Kidney (tissue), 14 donors: ENCODE measurements around the gene LPAR2. TPM values are rescaled to one million over a fixed set of nuclear protein-coding genes. Genes with fewer than 3 reads are reported as not detected.
"Not testable (repeated sequence)": the region's sequence is repeated elsewhere in the genome, so short reads cannot be mapped to it uniquely, and the experiment has no call there.

ENCODE experiments used
- DNase-seq, 5 donors: peaks; one replicate each; pipeline ENCODE4 v3.0.0-alpha.2; 2013 to 2020
- FAIRE-seq: peaks from 2 replicates; lab custom pipeline; 2012; peaks lifted over from hg19 to GRCh38; lab: Jason Lieb, UNC
- H3K27ac ChIP-seq, 2 donors: one replicate each; pipeline ENCODE4 v1.7.0; 2013; ENCODE audit warnings: low read depth in 2 of 2, low read length in 2 of 2, inconsistent platforms in 1 of 2
- H3K27me3 ChIP-seq: one replicate; pipeline ENCODE4 v1.7.1; 2013; ENCODE audit warnings: low read length, inconsistent platforms; ENCODE audit not compliant: control insufficient read depth, insufficient read depth
- H3K36me3 ChIP-seq, 3 donors: one replicate each; pipeline versions ENCODE4 v1.7.0 to v1.7.1; 2013; ENCODE audit warnings: low read length in 3 of 3, control low read depth in 1 of 3, inconsistent platforms in 1 of 3; ENCODE audit not compliant: insufficient read depth in 3 of 3, control insufficient read depth in 2 of 3
- H3K4me1 ChIP-seq, 3 donors: one replicate each; pipeline versions ENCODE4 v1.7.0 to v1.7.1; 2013; ENCODE audit warnings: low read length in 3 of 3, inconsistent platforms in 1 of 3, low read depth in 1 of 3; ENCODE audit not compliant: control insufficient read depth in 2 of 3, insufficient read depth in 2 of 3
- H3K4me3 ChIP-seq, 3 donors: one replicate each; pipeline versions ENCODE4 v1.7.0 to v1.8.1; 2013; ENCODE audit warnings: low read length in 3 of 3, control low read depth in 1 of 3, inconsistent platforms in 1 of 3
- H3K9ac ChIP-seq, 3 donors: one replicate each; pipeline versions ENCODE4 v1.7.0 to v1.7.1; 2013; ENCODE audit warnings: low read length in 3 of 3, control low read depth in 1 of 3, inconsistent platforms in 1 of 3
- H3K9me3 ChIP-seq, 3 donors: one replicate each; pipeline versions ENCODE4 v1.7.0 to v1.7.1; 2013; ENCODE audit warnings: low read length in 3 of 3, control low read depth in 1 of 3, inconsistent platforms in 1 of 3; ENCODE audit not compliant: control insufficient read depth in 2 of 3, insufficient read depth in 1 of 3
- CTCF ChIP-seq: IDR thresholded peaks from 3 replicates; pipeline ENCODE4 v1.5.1; 2012; ENCODE audit warnings: mild to moderate bottlenecking, moderate library complexity, borderline replicate concordance; ENCODE audit not compliant: insufficient read depth; ENCODE audit errors: extremely low read depth
- intact Hi-C: fragments of 100-400 bp; cut with DNase I; formaldehyde crosslinking; loops from one replicate; pipeline ENCODE4 v1.11.1; 2022
- polyA plus RNA-seq: library from polyadenylated mRNA; stranded (reverse); fragments of 350-450 nt; fragmentation: Illumina TruSeq; extraction: RNeasy Lipid Tissue Mini Kit (QIAGEN cat#74804); gene quantifications from one replicate; pipeline ENCODE4 v1.2.3, GENCODE V29; 2014; ENCODE audit warnings: low read depth, low replicate concordance; ENCODE audit not compliant: insufficient read depth
- total RNA-seq: library from RNA; stranded (reverse); fragmentation: NEBNext Ultra II Directional; extraction: Animal tissue kit (Norgen Biotek cat#: 25700); gene quantifications from one replicate; pipeline ENCODE4 v1.2.1, GENCODE V29; 2021
- donor health status: control.
- donor health status: control.
- donor health status: control.
- donor health status: control.
- donor health status: control.
- donor health status: DM: yes; HTN: yes; CAD: no.
- donor health status: Normal renal cell carcinoma (clear cell type).

Gene LPAR2
- total and polyA plus RNA-seq, 2 donors from 2014 or later: 5.6 to 10.4 TPM

- FAIRE-seq (no peak), DNase-seq (no peak)
- H3K27ac ChIP-seq: no peak overlapping the region
- no peak overlapping the region for H3K4me3 ChIP-seq
- no peak overlapping the region for H3K9ac ChIP-seq
- no peaks in the 10 kb centered on the region for H3K4me1 ChIP-seq
- intact Hi-C loops: no loop called here
- no peaks in the 10 kb centered on the region for H3K9me3 ChIP-seq
- no peaks in the 10 kb centered on the region for H3K36me3 ChIP-seq
- TF ChIP-seq CTCF: no peak
- H3K27me3 ChIP-seq: no peaks in the 10 kb centered on the region
These were observed 17.4 kb downstream of the LPAR2 start for GRCh38 chr19:19610376-19611202.

GRCh38 chr19:19606686-19607085 lies 21.3 kb downstream of the LPAR2 start:
- FAIRE-seq, H3K4me1 ChIP-seq, H3K27ac ChIP-seq, H3K4me3 ChIP-seq, H3K9ac ChIP-seq, H3K9me3 ChIP-seq, H3K27me3 ChIP-seq, H3K36me3 ChIP-seq, DNase-seq, intact Hi-C loops: not testable (repeated sequence)

DNA sequence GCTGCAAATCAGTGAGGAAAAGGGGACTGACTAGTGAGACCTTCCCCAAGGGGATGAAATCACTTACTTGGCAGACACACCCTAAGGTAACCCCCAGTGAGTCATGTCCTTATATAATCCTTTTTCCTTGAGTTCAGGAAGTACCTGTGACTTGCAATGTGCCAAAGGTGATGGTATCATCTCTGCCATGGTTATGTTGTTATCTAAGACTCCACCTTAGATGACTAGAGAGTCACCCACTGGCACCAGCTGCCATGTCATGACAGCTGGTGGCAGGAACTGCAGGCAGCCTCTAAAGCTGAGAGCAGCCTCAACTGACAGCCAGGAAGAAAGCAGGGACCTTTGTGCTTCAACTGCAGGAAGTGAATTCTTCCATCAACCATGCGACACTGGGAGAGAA lies 22.0 kb downstream of the LPAR2 start:
- DNase-seq: no peak
- no peak overlapping the region for H3K4me3 ChIP-seq
- TF ChIP-seq CTCF: no peak
- H3K36me3 ChIP-seq: no peaks in the 10 kb centered on the region
- H3K9me3 ChIP-seq: no peaks in the 10 kb centered on the region
- no peak for FAIRE-seq
- intact Hi-C loops: no loop called here
- no peak overlapping the region for H3K27ac ChIP-seq
- no peaks in the 10 kb centered on the region for H3K27me3 ChIP-seq
- H3K4me1 ChIP-seq: no peaks in the 10 kb centered on the region
- no peak overlapping the region for H3K9ac ChIP-seq

DNA sequence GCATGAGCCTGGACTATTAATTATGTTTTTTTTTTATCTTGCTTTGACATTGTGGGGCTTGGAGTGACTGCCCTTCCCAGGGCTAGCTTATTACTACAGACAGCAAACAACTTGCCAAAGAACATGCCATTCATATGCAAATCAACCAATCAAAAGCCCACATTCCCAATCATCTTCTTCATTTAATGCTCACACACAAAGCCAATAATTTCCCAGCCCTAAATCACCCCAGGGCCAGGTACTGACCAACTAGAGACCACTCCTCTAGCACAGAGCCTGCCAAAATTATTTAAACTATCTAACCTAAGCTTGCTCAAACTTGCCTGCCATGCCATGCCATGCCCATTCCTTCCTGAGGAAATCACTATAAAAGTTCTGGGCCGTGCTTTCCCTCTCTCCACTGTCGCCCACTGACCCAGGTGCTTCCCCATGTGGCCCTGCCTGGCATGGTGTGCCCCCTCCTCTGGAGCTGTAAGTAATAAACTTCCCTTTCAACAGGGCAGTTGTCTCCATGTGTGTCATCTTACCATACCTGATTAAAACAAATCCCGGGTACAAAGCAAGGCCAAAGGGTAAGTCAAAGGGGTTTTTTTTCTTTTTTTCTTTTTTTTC lies 25.2 kb downstream of the LPAR2 start:
- DNase-seq: no peak
- no peak for FAIRE-seq
- intact Hi-C loops: no loop called here
- H3K9me3 ChIP-seq: no peaks in the 10 kb centered on the region
- no peaks in the 10 kb centered on the region for H3K27me3 ChIP-seq
- peaks cover 0 to under 1% (median 0%) of the 10 kb centered on the region in 3 donors for H3K4me1 ChIP-seq
- H3K36me3 ChIP-seq: no peaks in the 10 kb centered on the region
- TF ChIP-seq CTCF: no peak
- H3K4me3 ChIP-seq: no peak overlapping the region
- no peak overlapping the region for H3K9ac ChIP-seq
- no peak overlapping the region for H3K27ac ChIP-seq
